GM12878 (cell line): ENCODE measurements around the gene PRPS1. TPM values are rescaled to one million over a fixed set of nuclear protein-coding genes. Genes with fewer than 3 reads are reported as not detected.

Experiments used
- ASH2L ChIP-seq: fragments of 300-600, 200-600 bp; sonication (generic); IDR thresholded peaks from 2 replicates; pipeline ENCODE4 v1.6.1; 2017; ENCODE audit warnings: low read depth, mild to moderate bottlenecking, borderline replicate concordance
- CHD1 ChIP-seq: IDR thresholded peaks from 2 replicates; pipeline ENCODE4 v1.6.1; 2012; ENCODE audit warnings: low read depth, low read length, improper control_type of control experiment
- CREB1 ChIP-seq: IDR thresholded peaks from 2 replicates; pipeline ENCODE4 v1.6.1; 2012; ENCODE audit warnings: low read depth, mild to moderate bottlenecking, inconsistent platforms
- HDAC6 ChIP-seq: fragments of 200-600 bp; sonication (generic); IDR thresholded peaks from one replicate; pipeline ENCODE4 v1.8.0; 2017; ENCODE audit warnings: antibody characterized with exemption; ENCODE audit not compliant: unreplicated experiment
- MTA2 ChIP-seq: fragments of 450-650 bp; IDR thresholded peaks from 2 replicates; pipeline ENCODE4 v1.6.1; 2016; ENCODE audit warnings: low read depth, mild to moderate bottlenecking, moderate library complexity
- MXI1 ChIP-seq: fragments of 150-350 bp; IDR thresholded peaks from 2 replicates; pipeline ENCODE4 v1.6.1; 2011; ENCODE audit warnings: low read depth, mild to moderate bottlenecking, inconsistent platforms, low read length, improper control_type of control experiment
- POLR2A ChIP-seq: IDR thresholded peaks from 2 replicates; pipeline ENCODE4 v1.6.1; 2011; ENCODE audit warnings: low read depth, mild to moderate bottlenecking, low read length
- POLR2AphosphoS5 ChIP-seq: IDR thresholded peaks from 2 replicates; pipeline ENCODE4 v1.6.1; 2011; ENCODE audit warnings: mild to moderate bottlenecking, low read length, inconsistent platforms
- RUNX3 ChIP-seq: IDR thresholded peaks from 2 replicates; pipeline ENCODE4 v1.6.1; 2012; ENCODE audit warnings: low read length, inconsistent platforms
- SMARCA5 ChIP-seq: fragments of 450-650 bp; IDR thresholded peaks from 2 replicates; pipeline ENCODE4 v1.6.1; 2017; ENCODE audit warnings: mild to moderate bottlenecking
- SMC3 ChIP-seq: IDR thresholded peaks from 2 replicates; pipeline ENCODE4 v1.6.1; 2011; ENCODE audit warnings: low read length, improper control_type of control experiment, borderline replicate concordance
- SREBF2 ChIP-seq: IDR thresholded peaks from 2 replicates; pipeline ENCODE4 v1.6.1; 2012; ENCODE audit warnings: mild to moderate bottlenecking, low read length
- TCF3 ChIP-seq: IDR thresholded peaks from 2 replicates; pipeline ENCODE4 v1.6.1; 2012; ENCODE audit warnings: low read depth, mild to moderate bottlenecking, low read length, borderline replicate concordance; ENCODE audit not compliant: insufficient read depth
- polyA plus RNA-seq, 11 experiments: library from polyadenylated mRNA; depleted of rRNA in 4 of 11; unstranded in 6 of 11; stranded (reverse) in 5 of 11; fragments of >200 nt; fragmentation: Nextera tagmentation in 4 of 11; fragmentation: Illumina TruSeq in 1 of 11; extraction: Ambion mirVana in 4 of 11; extraction: Trizol in 1 of 11; gene quantifications; 1 replicate in 1 of 11; 2 replicates in 10 of 11; pipeline versions ENCODE4 v1.2.1 to v1.2.3, GENCODE V29; 2011 to 2016; ENCODE audit warnings: inconsistent platforms in 2 of 11, missing spikeins in 2 of 11, low read depth in 1 of 11
- total RNA-seq, 4 experiments: library from RNA; depleted of rRNA in 3 of 4; stranded (reverse); fragments of >200 nt in 3 of 4; fragmentation: Illumina TruSeq in 1 of 4; extraction: Trizol in 1 of 4; gene quantifications; 2 replicates each; pipeline versions ENCODE4 v1.2.1 to v1.2.3, GENCODE V29; 2013 to 2021
- TF ChIP-seq, protein P1 (sequence below): fragments of 450-650 bp; formaldehyde crosslinking; IDR thresholded peaks from 2 replicates; pipeline ENCODE4 v1.5.0; 2022; ENCODE audit warnings: mild to moderate bottlenecking, missing genetic modification characterization
- TF ChIP-seq, protein P2 (sequence below): IDR thresholded peaks from 2 replicates; pipeline ENCODE4 v1.6.1; 2011; ENCODE audit warnings: borderline replicate concordance, low read depth, mild to moderate bottlenecking, moderate library complexity, mixed read lengths, low read length; ENCODE audit not compliant: insufficient read depth; ENCODE audit errors: extremely low read length
- TF ChIP-seq, protein P3 (sequence below): fragments of 450-650 bp; formaldehyde crosslinking; IDR thresholded peaks from 2 replicates; pipeline ENCODE4 v1.4.0; 2020; ENCODE audit warnings: mild to moderate bottlenecking, moderate library complexity

The PRPS1 gene
- total and polyA plus RNA-seq, 10 of the 15 experiments (the other 5 are each of a cell fraction or from before 2014, with no cell fraction given): 26.5 to 86.5 (median 61.1) TPM

DNA sequence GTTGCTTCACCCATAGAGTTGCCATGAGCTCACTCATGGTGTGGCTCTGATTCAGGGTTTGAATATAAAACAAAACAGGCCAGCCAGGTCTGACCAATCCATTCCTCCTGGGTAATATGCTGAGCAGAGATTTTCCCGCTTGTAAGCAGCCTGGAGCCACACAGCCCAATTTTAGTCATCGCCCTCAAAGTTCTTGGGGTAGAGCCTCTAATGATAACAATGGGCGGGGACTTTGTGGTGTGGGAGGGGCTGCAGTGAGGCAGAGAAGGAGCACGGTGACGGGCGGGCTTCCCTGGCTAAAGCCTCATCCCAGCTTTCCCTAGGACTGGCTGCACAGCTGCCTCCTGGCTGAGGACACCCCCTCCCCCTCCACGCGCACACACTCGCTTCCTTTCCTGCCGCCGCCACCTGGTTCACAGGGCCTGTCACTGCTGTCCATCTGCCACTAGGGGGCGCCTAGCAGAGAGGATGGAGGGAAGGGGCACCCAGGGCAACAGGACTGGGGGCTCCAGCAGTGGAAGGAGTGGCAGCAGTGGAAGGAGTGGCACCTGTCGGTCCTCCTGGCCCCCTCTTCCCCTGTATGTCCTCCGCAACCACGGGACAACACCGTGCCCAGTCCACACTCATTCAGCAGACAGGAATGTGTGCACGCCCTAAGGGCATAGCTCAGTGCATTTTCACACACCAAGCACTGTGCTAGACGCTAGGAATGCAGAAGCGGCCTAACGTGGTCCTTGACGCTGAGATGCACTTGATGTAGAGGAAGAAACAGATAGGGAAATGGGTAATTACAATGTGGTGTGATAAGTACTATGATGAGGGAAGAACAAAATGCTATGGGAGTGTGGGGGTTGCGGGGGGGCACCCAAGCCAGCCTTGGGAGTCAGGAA, 26.8 kb downstream of the PRPS1 start (continued):
- TF ChIP-seq RUNX3 (no peak), POLR2A (peak; percentile 49; the same call in 1 of the 2 replicates), HDAC6 (no peak), CREB1 (peak; percentile 18; the same call in 1 of the 2 replicates), TCF3 (0 out of 2 replicates have a peak, but pooled peaks have one; percentile 69), MTA2 (no peak), MXI1 (no peak), ASH2L (no peak), SMARCA5 (no peak), CHD1 (no peak), POLR2AphosphoS5 (no peak), SMC3 (peak; percentile 51), SREBF2 (no peak)
- TF ChIP-seq, protein P1, sequence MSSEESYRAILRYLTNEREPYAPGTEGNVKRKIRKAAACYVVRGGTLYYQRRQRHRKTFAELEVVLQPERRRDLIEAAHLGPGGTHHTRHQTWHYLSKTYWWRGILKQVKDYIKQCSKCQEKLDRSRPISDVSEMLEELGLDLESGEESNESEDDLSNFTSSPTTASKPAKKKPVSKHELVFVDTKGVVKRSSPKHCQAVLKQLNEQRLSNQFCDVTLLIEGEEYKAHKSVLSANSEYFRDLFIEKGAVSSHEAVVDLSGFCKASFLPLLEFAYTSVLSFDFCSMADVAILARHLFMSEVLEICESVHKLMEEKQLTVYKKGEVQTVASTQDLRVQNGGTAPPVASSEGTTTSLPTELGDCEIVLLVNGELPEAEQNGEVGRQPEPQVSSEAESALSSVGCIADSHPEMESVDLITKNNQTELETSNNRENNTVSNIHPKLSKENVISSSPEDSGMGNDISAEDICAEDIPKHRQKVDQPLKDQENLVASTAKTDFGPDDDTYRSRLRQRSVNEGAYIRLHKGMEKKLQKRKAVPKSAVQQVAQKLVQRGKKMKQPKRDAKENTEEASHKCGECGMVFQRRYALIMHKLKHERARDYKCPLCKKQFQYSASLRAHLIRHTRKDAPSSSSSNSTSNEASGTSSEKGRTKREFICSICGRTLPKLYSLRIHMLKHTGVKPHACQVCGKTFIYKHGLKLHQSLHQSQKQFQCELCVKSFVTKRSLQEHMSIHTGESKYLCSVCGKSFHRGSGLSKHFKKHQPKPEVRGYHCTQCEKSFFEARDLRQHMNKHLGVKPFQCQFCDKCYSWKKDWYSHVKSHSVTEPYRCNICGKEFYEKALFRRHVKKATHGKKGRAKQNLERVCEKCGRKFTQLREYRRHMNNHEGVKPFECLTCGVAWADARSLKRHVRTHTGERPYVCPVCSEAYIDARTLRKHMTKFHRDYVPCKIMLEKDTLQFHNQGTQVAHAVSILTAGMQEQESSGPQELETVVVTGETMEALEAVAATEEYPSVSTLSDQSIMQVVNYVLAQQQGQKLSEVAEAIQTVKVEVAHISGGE (CRISPR knock-in tag): no peak
- TF ChIP-seq, protein P2, sequence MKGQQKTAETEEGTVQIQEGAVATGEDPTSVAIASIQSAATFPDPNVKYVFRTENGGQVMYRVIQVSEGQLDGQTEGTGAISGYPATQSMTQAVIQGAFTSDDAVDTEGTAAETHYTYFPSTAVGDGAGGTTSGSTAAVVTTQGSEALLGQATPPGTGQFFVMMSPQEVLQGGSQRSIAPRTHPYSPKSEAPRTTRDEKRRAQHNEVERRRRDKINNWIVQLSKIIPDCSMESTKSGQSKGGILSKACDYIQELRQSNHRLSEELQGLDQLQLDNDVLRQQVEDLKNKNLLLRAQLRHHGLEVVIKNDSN: no peak
- TF ChIP-seq, protein P3, sequence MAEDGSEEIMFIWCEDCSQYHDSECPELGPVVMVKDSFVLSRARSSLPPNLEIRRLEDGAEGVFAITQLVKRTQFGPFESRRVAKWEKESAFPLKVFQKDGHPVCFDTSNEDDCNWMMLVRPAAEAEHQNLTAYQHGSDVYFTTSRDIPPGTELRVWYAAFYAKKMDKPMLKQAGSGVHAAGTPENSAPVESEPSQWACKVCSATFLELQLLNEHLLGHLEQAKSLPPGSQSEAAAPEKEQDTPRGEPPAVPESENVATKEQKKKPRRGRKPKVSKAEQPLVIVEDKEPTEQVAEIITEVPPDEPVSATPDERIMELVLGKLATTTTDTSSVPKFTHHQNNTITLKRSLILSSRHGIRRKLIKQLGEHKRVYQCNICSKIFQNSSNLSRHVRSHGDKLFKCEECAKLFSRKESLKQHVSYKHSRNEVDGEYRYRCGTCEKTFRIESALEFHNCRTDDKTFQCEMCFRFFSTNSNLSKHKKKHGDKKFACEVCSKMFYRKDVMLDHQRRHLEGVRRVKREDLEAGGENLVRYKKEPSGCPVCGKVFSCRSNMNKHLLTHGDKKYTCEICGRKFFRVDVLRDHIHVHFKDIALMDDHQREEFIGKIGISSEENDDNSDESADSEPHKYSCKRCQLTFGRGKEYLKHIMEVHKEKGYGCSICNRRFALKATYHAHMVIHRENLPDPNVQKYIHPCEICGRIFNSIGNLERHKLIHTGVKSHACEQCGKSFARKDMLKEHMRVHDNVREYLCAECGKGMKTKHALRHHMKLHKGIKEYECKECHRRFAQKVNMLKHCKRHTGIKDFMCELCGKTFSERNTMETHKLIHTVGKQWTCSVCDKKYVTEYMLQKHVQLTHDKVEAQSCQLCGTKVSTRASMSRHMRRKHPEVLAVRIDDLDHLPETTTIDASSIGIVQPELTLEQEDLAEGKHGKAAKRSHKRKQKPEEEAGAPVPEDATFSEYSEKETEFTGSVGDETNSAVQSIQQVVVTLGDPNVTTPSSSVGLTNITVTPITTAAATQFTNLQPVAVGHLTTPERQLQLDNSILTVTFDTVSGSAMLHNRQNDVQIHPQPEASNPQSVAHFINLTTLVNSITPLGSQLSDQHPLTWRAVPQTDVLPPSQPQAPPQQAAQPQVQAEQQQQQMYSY (CRISPR knock-in tag): no peak
